Stimulated activated CD4-positive, alpha-beta T cell treated with anti-CD3 and anti-CD28 coated beads, Interleukin-1b, Interleukin-23, amount 100 ng/mL, for 24 hours (primary cell): ENCODE data around the gene CCM2L.

Experiments
- DNase-seq, 4 experiments: peaks; one replicate each; pipeline ENCODE4 v3.0.0-alpha.2; 2020; ENCODE audit warnings: low read depth in 4 of 4, low spot score in 1 of 4

The CCM2L gene

DNA sequence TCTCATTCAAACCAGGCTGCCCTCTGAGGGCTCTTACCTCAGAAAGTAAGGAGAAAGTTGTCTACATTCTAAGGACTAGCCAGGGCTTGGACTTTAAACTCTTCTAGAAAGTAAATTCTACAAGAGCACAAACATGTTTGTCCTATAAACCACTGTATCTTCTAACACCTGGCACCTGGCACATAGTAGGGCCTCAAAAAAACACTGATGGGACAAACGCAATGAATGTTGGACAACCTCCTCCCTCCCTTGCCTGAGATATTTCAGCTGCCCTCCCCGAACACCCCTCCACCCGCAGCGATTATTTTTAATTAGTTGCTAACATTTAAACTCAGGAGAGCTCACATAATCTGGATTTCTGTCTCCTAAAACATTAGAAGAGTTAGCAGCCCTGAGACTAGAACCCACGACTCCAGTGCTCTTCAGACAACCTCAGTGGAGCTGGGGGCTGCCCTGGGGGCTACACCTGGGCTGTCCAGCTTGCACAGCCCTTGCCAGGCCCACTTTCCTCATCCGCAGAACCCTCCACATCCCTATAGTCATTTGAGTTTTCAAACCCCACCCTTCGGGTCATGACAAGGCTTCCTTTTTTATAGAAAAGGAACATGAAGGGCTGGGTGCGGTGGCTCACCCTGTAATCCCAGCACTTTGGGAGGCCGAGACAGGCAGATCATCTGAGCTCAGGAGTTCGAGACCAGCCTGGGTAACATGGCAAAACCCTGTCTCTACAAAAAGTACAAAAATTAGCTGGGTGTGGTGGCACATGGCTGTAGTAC is 46.7 kb downstream of the CCM2L start:
- DNase-seq, result no peak

DNA sequence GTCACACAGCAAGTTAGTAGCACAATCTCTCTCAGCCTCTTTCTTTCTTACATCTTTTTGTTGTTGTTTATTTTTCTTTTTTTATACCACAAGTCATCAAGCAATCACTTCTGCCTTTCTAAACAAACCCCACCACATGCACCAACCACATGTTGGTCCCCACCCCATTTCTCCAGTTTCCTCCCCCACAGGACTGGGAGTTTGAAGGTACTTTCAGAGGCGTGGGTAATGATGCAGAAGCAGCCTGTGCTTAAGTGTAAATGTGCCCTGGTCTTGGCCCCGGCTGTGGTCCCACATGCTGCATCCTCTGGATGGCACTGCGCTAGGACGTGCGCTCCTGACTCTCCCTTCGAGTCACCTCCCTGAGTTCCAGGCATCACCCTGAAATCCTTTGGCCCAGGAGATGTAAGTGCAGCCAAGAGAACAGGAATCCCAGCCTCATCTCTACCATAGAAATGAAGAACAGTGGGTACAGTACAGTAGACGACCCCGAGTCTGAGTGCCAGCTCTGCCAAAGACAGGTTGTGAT is 47.5 kb downstream of the CCM2L start:
- no peak for DNase-seq

DNA sequence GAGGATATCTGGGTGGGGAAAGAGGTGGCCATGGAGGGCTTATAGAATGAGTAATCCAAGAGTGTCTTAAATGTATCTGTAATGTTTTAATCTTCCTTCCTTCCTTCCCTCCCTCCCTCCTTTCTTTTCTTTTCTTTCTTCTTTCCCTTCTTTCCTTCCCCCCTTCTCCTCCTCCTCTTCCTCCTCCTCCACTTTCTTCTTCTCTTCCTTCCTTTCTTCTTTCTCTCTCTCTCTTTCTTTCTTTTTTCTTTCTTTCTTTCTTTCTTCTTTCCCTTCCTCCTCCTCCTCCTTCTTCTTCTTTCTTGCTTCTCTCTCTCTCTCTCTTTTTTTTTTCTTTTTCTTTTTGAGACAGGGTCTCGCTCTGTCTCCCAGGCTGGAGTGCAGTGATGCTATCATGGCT is 49.0 kb downstream of the CCM2L start:
- no peak for DNase-seq

DNA sequence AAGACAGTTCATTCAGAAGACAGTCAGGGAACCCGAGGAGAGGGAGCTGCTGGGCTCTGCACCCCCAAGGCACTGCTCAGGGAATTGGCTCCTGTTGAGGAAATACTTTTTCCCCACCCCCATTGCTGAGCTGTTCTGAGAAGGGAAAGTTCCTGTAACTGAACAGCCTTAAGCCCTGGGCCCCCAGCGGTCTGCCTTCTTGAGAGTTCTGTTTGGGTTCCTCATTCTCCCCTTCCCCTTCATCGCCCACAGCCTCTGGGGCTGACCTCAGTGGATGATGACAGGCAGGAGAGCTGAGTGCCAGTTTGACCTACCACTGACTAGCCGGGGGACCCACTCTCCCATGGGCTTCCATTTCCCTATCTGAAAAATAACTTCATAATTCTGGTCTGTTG is 52.5 kb downstream of the CCM2L start:
- DNase-seq, result no peak

DNA sequence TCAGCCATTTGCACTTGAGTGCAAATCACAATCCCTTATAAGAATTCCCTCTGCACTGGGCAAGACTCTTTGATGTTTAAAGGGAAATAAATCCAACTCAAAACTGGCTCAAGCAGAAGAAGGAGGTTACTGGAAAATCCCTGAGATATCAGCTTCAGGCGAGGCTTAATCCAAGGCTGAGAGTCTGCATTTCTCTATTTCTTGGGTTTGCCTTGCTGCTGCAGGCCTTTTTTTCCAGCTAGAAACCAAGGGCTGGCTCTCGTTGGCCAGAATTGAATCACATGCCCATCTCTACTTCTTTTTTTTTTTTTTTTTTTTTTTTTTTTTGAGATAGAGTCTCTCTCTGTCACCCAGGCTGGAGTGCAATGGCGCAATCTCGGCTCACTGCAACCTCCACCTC is 53.5 kb downstream of the CCM2L start:
- DNase-seq, result no peak

DNA sequence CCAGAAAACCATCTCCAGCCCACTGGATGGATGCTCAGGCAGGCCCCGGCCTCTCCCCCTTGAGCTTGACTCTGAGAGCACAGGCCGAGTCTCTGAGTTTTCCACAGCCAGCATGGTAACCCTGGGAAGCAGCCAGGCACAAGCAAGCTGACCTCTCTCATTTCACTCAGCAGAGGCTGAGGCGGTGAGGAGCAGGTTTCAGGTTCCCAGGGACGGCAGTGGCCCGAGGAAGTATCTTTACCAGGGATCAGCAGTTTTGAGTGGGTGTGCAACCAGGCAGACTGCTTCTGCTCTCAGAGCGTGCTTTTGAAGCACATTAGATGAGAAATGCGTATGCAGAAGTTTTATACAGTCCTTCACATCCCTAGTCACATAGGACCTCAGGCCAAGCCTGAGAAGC is 54.4 kb downstream of the CCM2L start:
- DNase-seq, result no peak

DNA sequence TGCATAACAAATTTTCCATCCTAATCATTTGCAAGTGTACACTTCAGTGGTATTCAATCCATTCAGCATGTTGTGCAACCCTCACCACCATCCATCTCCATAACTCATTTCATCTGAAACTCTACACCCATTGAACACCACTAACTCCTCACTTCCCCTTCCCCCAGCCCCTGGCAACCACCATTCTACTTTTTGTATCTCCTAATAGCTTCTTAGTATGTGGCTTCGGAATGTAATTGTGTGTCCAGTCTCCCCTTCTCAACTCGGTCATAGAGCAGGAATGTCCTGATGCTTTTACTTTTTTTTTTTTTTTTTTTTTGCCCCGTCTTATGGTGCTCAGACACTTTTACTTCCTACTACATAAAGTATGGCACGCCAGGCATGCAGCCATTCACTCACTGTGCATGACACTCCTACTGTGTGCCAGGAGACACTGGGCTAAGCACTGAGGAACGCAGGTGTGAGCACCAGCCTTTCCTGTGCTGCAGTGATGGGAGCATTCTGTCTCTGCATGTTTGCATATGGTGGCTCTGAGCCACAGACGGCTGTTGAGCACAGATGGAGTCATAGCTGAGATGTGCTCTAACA is 57.1 kb downstream of the CCM2L start:
- no peak for DNase-seq

DNA sequence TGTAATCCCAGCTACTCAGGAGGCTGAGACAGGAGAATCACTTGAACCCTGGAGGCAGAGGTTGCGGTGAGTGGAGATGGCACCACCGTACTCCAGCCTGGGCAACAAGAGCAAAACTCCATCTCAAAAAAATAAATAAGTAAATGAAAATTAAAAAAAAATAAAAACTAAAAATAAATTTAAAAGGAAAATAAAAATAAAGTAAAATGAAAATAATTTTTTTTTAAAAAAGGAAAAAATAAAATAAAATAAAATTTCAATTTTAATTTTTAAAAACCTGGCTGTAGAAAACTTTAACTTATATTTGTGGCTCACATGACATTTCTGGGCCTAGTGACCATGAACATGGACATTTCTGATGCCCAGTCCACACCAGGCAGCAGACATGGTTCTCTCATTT is 57.9 kb downstream of the CCM2L start:
- DNase-seq, result no peak

DNA sequence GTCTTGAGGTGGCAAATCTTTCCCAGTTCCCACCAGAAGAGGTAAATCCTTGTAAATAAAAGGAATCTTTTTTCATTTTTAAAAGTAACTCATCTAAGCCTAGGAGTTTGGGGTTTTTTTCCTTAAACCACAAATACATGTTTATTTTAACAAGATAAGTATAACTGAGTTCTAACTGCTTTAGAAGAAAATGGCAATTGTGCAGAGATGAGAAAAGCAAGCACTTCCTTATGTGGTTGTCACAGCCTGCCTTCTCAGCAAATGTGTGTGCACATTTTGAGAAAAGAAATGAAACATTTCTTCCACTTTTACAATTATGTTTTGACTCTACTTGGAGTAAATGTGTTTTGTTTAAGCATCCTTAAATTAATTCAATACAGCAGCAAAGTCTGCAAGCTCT is 59.5 kb downstream of the CCM2L start:
- no peak for DNase-seq

DNA sequence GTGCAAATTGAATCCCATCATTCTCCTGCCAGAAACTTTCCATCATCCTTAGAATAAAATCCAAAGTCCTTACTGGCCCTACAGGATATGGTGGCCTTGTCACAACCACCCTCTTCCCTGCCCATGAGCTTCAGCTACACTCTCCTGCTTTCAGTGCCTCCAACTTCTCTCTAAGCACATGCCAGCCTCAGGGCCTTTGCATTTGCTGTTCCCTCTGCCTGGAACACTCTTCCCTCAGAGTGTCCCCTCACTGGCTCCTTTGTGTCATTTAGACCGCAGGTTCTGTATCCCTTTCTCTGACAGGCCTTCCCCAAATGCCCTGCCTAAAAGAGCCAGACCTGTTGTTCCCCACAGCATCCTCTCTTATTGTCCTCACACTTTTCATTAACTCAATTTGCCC is 60.0 kb downstream of the CCM2L start:
- no peak for DNase-seq

DNA sequence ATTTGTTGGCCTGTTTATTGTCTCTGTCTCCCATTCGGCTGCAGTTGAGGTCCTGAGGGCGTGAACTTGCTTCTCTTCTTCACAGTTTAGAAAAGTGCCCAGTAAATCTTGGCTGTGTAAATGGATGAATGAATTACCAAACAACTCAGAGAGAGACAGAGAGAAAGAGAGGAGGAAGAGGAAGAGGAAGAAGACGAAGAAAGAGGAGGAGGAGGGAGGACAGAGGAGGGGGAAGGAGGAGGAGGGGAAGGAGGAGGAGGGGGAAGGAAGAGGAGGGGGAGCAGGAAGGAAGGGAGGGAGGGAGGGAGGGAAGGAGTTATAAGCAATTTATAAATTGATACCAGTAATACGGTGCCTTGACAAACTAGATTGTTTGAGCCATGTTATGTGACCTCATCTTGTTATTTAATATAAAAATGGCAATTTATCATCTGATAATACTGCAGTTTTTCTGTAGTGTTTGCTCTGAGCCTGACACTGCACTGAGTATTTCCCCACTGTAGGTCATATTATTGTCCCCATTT is 60.5 kb downstream of the CCM2L start:
- no peak for DNase-seq

DNA sequence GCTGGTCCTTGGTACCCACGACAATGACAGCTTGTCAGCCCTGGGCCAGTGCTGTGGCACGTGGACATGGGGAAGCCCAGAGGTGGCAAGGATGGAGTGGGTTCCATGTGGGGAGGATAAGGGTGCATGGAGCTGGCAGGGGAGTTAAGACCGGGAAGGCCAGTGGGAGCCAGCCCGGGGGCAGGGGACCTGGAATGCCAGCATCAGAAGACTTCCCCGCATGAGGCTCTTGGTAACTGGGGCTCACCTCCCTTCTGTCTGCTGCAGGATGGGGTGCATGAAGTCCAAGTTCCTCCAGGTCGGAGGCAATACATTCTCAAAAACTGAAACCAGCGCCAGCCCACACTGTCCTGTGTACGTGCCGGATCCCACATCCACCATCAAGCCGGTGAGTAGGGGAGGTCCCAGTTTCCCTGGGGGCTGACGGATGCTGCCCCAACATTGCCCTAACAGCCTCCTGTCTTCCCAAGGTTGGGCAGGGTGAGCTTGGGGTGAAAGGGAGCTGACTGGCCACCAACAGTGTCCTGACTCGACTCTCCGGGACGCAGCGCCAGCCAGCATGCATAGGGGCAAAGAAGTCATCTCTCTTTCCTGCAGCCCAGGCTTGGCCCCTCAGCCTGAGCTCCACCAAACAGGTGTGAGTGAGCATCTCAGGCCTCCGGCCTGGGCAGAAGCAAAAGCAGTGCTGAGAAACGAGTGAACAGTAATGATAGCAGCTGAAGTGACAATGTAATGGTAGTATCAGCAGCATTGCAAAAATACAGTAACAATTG is 61.3 kb downstream of the CCM2L start:
- no peak for DNase-seq

DNA sequence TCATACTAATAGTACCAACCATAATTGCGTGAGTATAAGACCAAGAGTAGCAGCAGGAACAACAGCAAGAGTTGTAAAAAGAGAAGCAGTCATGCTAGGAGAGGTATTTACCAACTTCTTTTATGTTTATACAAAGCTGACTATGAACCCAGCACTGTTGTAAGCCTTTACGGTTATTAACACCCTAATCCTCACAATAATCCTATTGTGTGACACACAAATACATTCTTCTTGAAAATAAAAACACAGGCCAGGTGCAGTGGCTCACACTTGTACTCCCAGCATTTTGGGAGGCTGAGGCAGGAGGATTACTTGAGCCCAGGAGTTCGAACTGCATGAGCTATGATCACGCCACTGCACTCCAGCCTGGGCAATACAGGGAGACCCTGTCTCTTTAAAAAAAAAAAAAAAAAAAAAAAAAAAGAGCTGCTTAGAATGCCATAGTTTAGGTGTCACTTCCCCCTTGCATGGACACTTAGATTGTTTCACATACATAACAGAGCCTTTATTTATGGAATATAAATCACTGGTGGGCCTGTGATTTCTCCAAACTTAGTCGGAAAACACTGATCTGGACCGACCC is 62.0 kb downstream of the CCM2L start:
- no peak for DNase-seq

DNA sequence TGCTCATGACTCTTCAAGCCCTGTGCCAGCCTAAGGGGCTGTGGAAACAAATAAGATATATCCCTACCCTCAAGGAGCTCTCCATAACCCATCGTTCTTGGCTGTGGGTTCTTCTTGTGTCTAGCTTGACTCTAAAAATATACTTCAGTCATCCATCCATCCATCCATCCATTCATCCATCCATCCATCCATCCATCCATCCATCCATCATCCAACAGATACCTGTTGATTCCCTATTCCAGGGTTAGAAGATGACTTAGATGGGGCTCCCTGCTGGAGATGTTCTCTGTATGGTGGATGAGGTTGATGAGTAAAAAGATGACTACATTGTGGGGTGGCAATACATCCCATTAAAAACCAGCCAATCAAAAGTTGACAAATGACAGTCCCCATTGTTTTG is 65.3 kb downstream of the CCM2L start:
- DNase-seq, result no peak

DNA sequence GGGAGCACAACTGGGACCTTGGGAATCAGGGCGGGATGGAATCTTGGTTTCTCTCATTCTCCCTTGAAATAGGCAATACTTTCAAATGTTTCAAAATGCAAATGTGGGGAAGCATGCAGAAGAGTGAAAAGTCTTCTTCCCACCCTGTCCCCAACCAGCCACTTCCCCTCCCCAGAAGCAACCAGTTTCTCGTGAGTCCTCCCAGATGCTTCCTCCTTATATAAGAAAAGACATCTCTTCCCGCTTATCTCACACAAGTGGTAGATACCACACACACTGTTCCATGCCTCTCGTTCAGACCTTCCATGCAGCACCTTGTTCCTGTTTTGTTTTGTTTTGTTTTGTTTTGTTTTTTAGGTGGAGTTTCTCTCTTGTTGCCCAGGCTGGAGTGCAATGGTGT is 67.0 kb downstream of the CCM2L start:
- no peak for DNase-seq

DNA sequence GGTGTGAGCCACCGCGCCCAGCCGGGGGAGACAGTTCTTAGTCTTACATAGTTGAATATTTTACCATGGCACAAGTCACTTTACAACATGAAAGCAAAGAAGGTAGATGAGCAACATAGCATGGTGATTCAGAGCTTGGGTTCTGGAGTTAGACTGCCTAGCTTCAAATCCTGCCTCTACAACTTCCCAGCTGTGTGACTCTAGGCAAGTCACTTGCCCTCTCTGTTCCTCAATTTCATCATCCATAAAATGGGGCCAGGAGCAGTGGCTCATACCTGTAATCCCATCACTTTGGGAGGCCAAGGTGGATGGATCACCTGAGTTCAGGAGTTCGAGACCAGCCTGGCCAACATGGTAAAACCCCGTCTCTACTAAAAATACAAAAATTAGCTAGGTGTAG is 68.1 kb downstream of the CCM2L start:
- no peak for DNase-seq

DNA sequence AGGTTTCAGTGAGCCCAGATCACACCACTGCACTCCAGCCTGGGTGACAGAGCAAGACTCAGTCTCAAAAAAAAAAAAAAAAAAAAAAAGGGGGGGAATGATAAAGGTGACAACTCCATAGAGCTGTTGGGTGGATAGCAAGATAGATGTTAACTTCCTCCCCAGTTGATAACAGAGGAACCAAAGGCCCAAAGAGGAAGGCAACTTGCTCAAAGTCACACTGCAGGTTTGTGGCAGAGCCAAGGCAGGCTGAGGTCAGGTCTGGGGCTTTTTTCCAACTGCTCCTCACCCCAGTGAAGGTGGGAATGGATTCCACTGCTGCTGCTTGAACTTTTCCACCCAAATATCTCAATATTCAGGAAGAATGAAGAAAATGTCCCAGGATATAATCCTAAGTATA is 68.6 kb downstream of the CCM2L start:
- no peak for DNase-seq

DNA sequence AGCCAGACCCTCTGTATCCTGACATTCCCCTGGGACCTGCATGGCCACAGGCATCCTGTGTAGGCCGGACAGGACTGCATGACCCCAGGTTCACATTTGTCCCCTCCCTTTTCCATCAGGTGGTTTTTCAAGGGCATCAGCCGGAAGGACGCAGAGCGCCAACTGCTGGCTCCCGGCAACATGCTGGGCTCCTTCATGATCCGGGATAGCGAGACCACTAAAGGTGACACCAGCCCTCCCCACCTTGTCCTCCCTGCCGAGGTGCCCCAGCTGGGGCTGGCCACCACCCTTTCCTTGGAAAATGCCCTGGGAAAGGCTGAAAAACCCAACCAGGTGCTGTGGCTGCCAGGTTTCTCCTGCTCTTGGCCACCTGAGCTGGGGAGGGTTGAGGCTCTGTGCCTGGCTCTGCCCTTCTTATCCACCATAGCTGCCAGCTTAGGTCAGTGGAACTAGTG is 69.4 kb downstream of the CCM2L start:
- DNase-seq, result no peak

DNA sequence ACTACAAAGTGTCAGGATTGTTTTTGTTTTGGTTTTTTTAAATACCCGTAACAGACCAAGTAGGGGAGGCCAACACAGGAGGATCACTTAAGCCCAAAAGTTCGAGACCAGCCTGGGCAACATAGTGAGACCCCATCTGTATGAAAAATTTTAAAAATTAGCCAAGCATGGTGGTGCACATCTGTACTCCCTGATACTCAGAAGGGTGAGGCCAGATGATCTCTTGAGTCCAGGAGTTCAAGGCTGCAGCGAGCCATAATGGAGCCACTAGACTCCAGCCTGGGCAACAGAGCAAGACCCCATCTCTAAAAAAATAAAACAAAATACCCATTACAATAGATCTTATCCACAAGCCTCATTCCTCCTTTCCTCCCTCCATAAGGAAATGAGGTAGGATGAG is 70.5 kb downstream of the CCM2L start:
- no peak for DNase-seq
